Activated CD4-positive, alpha-beta T cell treated with anti-CD3 and anti-CD28 coated beads, Interleukin-2, Interleukin-4, amounts not matched to agents 100 ng/mL and 50 ng/mL, durations not matched to agents 16 hours and 8 hours (primary cell): ENCODE results near the gene FADS2.

ENCODE experiments used
- DNase-seq: peaks from one replicate; pipeline ENCODE4 v3.0.0-alpha.2; 2020; ENCODE audit warnings: low spot score

The FADS2 gene

DNA sequence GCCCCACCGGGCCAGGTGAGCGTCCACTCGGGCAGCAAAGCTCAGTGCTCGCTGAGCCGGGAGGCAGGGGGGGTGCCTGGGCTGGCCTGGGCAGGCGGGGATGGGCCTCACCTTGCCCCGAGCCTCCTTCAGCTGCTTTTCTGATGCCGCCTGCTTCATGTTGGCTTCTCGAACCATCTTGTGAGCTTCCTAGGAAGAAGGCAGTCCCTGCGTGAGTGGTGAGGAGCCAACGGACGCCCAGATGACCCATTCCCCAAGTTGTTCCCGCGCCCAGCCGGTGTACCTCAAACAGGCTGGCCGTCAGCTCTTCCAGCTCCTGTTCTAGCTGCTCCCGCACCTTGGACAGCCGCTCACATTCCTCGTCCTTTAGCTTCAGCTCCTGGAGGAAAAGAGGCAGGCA is 79.2 kb downstream of the FADS2 start:
- no peak for DNase-seq

DNA sequence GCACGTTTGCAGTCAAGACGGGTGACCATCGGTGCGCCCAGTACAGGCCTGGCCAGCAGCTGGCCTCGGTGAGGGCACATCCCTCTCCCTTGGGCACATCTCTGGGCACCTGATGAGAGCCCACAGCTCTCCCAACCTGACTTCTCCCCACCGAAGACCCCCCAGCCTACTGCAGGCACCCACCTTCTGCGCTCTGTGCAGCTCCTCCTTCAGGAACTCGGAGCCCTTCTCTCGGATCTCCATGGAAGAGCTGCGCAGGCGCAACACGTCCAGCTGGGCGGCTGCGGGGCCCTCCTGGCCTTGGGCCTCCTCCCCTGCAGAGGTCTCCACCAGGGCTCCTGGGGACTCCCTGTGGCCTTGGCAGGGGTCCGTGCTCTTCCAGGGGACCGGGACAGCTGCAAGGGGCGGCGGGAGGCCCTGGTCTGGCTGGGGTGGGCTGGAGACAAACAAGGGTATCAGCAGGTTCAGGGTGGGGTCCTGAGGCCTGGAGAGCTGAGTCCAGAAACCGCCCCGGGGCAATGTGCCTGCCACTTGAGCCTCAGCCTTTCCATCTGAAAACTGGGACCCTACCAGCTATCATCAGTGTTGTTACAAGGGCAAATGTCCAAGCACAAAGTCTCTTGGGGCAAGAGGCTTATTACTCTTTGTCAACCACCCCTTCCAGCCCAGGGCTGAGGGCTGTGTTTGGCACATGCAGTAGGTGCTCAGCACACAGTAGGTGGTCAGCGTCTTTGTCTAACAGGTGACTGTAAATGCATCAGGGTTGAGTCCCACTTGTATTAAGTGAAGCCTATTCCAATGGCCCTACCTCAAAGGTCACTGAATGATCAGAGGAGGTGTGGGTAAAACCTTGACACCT is 80.0 kb downstream of the FADS2 start:
- no peak for DNase-seq

DNA sequence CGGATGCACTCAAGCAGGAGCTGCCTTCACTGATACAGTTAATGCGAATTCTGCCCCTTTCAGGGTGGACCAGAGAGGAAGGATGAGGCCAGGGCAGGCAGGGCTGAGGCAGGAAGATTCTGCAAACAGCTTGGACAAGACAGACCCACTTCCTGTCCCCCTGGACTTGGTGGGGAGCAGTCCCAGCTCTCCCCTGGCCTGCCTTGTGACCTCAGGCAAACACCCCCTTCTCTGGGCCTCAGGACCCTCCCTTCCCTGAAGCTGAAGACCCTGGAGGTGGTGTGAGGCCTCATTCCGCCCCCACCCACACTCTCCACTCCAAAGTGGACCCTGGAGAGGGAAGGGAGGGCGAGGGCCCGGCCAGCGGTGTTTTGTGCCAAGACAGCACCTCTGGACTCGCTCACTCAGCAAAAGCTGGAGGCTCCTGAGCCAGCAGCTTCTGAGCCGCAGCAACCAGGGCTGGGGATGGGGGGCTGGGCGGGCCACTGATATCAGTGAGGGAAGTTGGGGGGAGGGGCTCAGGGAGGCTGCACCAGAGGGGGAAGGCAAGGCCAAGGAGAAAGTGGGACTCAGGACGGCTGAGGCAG is 80.7 kb downstream of the FADS2 start:
- DNase-seq = no peak

DNA sequence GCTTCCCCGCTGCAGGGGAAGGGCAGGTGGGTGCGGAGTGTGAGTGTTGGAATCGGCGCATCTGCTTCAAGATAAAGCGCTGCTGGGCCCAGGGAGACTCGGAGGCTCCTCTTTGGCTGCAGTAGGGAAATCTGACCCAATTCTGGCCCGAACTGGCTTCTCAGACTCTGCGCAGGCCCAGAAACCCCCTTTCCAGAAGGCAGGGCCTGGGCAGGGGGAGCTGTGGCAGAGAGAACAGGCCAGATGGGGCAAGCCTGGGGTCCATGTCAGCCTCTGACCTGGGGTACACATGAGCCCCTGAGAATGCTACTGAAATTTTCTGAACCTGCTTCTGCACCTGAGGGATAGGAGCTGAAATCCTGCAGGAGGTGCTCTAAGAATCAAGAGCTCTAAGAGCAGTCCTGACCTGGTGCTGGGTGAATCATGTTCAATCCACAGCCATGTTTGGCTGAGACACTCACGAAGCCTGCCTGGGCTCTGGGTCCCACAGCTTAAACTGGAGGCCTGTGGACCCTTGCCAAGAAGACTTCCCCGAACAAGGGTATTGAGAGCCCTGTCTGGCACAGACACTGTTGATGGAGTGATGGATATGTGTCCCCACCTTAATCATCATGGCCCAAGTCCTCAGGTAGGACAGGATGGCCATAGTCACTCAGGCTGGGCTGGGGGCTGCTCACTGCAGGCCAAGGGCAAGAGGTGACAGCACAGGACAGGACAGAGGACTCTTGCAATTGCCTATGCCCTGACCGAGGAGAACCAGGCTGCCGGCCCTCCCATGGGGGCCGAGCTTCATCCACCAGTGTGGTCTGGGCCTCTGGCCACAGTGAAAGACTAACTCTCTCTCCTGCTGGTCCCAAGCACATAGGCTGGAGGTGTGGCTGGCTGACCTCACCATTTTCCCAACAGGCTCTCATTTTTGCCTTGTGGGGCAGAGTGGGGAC is 82.4 kb downstream of the FADS2 start:
- DNase-seq = no peak

DNA sequence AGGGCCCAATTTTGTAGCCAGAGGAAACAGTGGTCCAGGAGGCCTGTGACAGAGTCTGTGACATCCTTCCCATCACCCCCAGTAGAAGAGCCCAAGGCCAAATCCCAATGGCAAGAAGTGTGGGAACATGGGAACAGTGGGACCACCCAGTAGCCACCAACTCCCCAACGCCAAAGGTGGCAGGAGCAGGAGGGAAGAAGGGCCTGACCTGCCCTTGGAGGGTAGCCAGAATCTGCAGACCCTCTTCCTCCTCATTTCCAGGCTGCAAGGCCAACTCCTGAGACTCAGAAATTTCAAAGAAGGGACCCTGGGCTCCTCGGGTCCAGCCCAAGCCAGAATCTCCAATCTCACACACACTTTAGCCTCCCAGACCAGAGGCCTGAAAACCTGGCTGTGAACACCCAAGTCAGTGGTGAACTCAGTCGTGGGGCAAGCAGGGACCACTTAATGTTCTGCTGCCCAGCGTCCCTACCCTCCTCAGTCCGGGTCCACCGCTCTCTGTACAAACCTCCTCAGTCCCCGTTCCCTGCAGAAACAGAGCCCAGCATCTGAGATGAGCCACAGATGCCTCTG is 83.1 kb downstream of the FADS2 start:
- DNase-seq = no peak

DNA sequence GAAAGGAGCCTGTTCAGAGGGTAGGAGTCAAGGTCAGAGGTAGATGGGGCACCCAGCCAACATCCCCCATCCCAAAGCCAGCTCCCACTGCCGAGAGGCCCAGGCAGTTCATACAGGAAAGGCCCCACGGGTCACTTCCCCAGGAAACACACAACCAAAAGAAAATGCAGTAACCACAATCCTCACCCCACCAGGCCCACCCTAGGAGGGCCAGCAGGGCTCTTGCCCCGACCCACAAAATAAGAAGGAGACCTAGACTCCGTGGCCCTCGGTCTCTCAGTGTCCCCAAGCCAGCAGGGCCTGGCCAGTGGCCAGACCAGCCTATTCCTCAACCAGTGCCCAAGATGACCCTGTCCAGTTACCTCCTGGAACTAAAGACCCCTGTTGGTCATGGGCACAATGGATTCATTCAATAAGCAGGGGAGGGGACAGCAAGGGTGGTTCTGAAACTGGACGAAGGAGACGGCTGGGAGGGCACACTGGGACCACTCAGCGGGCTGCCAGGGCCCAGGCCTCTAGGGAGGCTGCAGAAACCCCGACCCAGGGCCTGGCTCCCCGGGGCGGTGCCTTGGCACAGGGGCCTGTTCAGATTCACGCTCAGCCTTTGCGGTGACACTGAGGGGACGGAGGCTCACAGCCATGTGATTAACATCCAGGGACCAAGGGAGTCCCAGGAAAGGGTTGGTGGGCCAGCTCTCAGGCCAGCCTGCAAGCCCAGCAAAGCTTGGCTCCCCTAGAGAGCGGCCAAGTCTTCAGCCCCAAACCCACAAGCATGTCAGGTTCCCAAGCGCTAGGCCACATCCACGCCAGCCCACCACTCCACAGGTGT is 83.8 kb downstream of the FADS2 start:
- no peak for DNase-seq

DNA sequence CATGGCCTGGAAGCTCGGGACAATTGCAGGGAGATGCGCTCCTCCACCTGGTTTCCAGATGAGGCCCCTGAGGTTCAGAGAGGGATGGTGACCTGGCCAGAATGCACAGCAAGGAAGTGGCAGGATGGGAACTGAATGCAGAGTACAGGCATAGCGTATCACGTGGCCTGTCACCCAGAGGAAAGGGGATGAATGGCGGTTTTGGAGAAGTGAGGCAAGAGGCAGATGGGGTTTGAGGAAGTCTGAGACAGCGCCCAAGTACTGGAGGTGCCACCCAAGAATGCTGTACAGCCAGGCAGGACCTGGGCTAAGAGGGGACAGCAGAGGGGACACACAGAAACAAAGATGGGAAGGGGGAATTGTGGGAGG is 84.4 kb downstream of the FADS2 start:
- no peak for DNase-seq

DNA sequence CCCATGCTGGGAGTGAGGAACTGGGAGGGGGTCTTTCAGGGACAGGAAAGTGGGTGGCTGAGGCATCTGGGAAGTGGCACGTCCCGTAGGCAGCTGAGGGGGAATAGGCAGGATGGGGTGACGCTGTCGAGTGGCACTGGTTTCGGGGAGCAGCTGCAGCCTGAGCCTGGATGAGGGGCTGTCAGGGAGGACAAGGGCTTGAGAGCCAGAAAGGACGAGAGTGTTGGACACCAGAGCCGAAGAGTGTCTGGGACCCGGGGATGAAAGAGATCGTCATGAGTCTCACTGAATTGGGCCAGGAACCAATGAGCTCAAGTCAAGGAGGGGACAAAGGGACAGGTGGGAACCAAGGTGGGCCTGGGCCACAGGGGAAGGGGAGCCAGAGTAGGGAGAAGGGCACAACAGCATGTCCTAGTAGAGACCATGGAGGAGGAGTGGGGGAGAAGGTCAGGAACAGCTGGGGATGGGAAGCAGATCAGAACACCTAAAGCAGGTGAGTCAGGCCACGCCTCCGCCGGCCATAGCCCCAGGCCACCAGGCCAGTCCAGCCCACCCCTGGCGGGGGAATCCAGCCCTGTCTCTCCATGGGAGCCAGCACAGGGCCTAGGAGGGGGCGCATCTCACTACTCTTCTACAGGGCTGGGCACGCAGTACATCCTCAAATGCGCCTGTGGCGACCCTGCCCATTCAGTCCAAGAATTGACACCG is 85.0 kb downstream of the FADS2 start:
- DNase-seq = no peak

DNA sequence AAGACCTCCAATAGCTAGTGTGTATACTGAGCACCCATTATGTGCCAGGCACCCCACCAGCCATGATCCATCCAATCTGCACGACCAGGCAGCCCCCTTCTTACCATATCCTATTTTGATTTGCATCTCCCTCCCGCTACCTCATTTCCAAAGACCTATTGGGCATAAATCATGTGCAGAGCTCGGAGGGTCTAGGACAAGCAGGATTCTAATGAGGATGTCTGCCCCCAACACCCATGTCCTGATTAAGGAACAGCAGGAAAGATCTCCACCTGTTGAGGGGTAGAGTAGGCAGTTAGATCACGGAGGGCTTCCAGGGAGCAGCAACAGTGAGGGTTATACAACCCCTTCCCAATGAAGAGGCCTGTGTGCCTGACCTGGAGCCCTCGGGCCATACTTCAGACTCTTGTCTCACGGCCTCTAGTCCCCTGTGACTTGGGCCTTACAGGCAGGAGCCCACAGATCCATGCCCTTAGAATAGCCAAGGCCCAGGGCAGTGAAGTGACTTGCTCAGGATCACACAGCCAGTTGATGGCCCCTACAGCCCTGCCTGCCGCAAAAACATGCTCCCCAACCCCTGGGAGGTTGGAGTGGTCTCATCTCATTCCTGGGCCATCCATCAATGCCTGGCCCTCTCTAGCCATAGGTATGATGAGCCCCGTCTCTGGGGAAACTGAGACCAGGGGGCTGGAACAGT is 85.7 kb downstream of the FADS2 start:
- no peak for DNase-seq

DNA sequence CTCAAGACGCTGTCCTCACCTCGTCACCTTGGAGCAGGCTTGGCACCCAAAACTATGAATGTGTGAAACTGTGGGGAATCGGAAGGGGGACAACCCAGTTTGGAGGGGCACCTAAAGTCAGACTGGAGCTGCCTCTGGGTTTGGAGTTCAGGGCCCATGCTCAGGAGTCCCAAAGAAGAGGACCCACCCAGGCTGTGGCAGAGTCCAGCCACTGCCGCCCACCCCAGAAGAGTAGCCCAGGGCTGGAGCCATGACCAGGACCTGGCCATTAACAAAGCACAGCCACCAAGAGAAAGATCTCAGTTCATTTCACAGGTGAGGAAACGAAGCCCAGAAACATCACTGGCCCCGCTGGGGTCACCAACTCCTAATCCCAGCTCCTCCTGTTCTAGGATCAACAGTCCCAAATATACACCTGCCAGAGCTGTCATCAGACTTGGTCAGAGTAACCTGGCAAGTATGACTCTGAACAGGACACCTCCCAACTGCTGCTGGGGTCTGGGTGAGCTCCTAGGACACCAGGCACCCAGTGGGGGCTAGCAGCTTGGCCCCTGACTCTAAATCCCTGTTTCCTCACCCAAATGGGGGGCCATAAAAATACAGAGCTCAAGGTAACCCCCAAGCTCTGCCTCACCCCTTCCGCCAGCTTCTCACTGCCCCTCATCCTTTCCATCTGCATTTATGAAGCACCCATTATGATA is 86.5 kb downstream of the FADS2 start:
- DNase-seq = no peak

DNA sequence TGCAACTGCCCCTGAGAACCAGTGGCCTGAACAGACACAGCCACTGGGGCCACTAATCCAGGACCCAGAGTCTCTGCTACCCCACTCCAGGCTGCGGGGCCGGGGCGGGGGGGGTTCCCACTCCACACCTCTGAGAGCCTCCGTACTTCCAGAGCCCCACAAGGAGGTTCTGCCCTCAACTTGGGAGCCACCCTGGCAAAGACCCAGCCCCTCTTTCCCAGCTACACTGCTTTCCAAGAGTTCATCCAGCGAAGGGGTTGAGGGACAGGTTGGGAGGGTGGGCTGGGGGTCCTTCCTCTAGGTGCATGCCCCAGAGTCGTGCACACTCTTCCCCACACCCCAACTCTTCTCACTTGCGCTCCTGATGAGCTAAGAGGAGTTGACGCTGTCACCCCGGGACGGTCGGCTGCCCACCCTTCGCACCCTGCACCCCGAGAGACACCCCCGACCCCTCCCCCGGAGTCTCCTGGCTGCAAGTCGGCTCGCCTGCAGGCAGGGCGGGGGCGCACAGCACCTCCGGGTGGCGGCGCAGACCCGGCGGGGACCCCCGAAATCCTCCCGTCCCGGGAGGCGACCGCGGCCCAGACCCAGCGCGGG is 88.7 kb downstream of the FADS2 start:
- no peak for DNase-seq
